ENCODE data around the gene RAB4B. TPM values are rescaled to one million over a fixed set of nuclear protein-coding genes. Genes with fewer than 3 reads are reported as not detected.
A peak's percentile ranks its signal among the peaks of the same experiment; 100 is the strongest.

Gene RAB4B
- total and polyA plus RNA-seq, 2 of the 13 experiments (the other 11 are each of a cell fraction or from before 2014, with no cell fraction given), result 3.3 to 5.4 TPM

DNA sequence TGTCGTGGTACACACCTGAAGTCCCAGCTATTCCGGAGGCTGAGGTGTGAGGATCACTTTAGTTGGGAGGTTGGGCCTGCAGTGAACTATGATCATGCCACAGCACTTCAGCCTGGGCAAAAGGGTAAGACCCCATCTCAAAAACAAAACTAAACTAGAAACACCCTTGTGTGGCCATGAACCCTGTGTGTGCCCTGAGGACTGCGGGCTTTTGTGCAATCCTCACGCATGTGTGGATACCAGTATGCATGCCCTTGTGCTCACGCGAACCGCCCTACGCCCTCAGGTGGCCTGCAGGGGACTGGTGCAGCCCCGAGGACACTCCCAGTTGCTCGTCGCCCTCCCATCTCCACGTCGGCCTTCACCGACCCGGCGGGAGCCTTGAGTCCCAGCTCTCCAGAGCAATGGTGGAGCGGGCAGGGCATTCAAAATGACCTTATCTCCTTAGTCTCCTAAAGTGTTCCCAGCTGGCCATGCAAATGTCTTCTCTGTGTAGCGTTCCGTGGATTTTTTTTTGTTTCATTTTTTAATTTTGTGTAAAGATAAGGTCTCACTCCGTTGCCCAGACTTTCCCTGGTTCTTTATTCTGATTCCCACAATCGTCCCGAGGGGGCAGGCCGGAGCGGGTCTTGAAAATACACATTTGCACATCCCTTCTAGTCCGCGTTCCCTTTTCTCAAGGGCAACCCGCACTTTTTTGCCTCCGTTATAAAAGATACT lies 20.1 kb downstream of the RAB4B start (continued):
- 0 out of 2 replicates have a peak, but pooled peaks have one; percentile 54 for TF ChIP-seq ARNTL (CRISPR knock-in tag; IDR thresholded peaks at IDR 0.05)
- peak; percentile 26 for TF ChIP-seq PHF5A (CRISPR knock-in tag; IDR thresholded peaks at IDR 0.05; ENCODE audit: low read depth, unreplicated experiment)
- 0 out of 2 replicates have a peak, but pooled peaks have one; percentile 46 for TF ChIP-seq SIX4 (CRISPR knock-in tag; IDR thresholded peaks at IDR 0.05)
- TF ChIP-seq SIN3B (IDR thresholded peaks at IDR 0.05; ENCODE audit: low read length), result no peak
- TF ChIP-seq, protein P1, sequence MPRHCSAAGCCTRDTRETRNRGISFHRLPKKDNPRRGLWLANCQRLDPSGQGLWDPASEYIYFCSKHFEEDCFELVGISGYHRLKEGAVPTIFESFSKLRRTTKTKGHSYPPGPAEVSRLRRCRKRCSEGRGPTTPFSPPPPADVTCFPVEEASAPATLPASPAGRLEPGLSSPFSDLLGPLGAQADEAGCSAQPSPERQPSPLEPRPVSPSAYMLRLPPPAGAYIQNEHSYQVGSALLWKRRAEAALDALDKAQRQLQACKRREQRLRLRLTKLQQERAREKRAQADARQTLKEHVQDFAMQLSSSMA (CRISPR knock-in tag; IDR thresholded peaks at IDR 0.05), result peak; percentile 73
- peak; percentile 37; the same call in 1 of the 2 replicates for TF ChIP-seq ZNF629 (CRISPR knock-in tag; conservative IDR thresholded peaks at IDR 0.05)
- TF ChIP-seq NRL (CRISPR knock-in tag; IDR thresholded peaks at IDR 0.05; ENCODE audit: borderline replicate concordance), result no peak
- TF ChIP-seq KDM1A (CRISPR knock-in tag; IDR thresholded peaks at IDR 0.05), result no peak; the same call in 1 of the 2 replicates
- peak; percentile 49 for TF ChIP-seq BCL6 (CRISPR knock-in tag; IDR thresholded peaks at IDR 0.05)
- peak; percentile 27; the same call in 1 of the 2 replicates for TF ChIP-seq FOXK1 (CRISPR knock-in tag; IDR thresholded peaks at IDR 0.05; ENCODE audit: borderline replicate concordance, low read depth)
- no peak for TF ChIP-seq CBX2 (IDR thresholded peaks at IDR 0.05; ENCODE audit: low read depth, low read length)
- TF ChIP-seq CBX2 (CRISPR knock-in tag; IDR thresholded peaks at IDR 0.05; ENCODE audit: low read depth), result no peak
- no peak for TF ChIP-seq GTF2F1 (IDR thresholded peaks at IDR 0.05; ENCODE audit: low read length)
- TF ChIP-seq WIZ (CRISPR knock-in tag; IDR thresholded peaks at IDR 0.05), result 0 out of 2 replicates have a peak, but pooled peaks have one; percentile 42
- TF ChIP-seq, protein P2, sequence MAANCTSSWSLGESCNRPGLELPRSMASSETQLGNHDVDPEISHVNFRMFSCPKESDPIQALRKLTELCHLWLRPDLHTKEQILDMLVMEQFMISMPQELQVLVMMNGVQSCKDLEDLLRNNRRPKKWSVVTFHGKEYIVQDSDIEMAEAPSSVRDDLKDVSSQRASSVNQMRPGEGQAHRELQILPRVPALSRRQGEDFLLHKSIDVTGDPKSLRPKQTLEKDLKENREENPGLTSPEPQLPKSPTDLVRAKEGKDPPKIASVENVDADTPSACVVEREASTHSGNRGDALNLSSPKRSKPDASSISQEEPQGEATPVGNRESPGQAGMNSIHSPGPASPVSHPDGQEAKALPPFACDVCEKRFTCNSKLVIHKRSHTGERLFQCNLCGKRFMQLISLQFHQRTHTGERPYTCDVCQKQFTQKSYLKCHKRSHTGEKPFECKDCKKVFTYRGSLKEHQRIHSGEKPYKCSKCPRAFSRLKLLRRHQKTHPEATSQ (CRISPR knock-in tag; IDR thresholded peaks at IDR 0.05; ENCODE audit: borderline replicate concordance), result 0 out of 2 replicates have a peak, but pooled peaks have one; percentile 41
- TF ChIP-seq SP2 (CRISPR knock-in tag; IDR thresholded peaks at IDR 0.05), result 0 out of 2 replicates have a peak, but pooled peaks have one; percentile 7
- 0 out of 2 replicates have a peak, but pooled peaks have one; percentile 66 for TF ChIP-seq ZMAT3 (CRISPR knock-in tag; conservative IDR thresholded peaks at IDR 0.05)
- TF ChIP-seq AHR (CRISPR knock-in tag; IDR thresholded peaks at IDR 0.05), result peak; percentile 89; the same call in 1 of the 2 replicates
- TF ChIP-seq PHF20 (CRISPR knock-in tag; IDR thresholded peaks at IDR 0.05), result no peak
- no peak for TF ChIP-seq DPF2 (CRISPR knock-in tag; IDR thresholded peaks at IDR 0.05; ENCODE audit: borderline replicate concordance, low read depth)
- no peak; the same call in 1 of the 2 replicates for TF ChIP-seq ZNF44 (CRISPR knock-in tag; IDR thresholded peaks at IDR 0.05)
- TF ChIP-seq, protein P3, sequence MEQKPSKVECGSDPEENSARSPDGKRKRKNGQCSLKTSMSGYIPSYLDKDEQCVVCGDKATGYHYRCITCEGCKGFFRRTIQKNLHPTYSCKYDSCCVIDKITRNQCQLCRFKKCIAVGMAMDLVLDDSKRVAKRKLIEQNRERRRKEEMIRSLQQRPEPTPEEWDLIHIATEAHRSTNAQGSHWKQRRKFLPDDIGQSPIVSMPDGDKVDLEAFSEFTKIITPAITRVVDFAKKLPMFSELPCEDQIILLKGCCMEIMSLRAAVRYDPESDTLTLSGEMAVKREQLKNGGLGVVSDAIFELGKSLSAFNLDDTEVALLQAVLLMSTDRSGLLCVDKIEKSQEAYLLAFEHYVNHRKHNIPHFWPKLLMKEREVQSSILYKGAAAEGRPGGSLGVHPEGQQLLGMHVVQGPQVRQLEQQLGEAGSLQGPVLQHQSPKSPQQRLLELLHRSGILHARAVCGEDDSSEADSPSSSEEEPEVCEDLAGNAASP (CRISPR knock-in tag; IDR thresholded peaks at IDR 0.05; ENCODE audit: borderline replicate concordance), result peak; percentile 85; the same call in 1 of the 2 replicates
- TF ChIP-seq, protein P4, sequence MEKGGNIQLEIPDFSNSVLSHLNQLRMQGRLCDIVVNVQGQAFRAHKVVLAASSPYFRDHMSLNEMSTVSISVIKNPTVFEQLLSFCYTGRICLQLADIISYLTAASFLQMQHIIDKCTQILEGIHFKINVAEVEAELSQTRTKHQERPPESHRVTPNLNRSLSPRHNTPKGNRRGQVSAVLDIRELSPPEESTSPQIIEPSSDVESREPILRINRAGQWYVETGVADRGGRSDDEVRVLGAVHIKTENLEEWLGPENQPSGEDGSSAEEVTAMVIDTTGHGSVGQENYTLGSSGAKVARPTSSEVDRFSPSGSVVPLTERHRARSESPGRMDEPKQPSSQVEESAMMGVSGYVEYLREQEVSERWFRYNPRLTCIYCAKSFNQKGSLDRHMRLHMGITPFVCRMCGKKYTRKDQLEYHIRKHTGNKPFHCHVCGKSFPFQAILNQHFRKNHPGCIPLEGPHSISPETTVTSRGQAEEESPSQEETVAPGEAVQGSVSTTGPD (CRISPR knock-in tag; IDR thresholded peaks at IDR 0.05), result no peak
